Keratinocyte (primary cell): ENCODE measurements around the gene IGFALS. TPM values are rescaled to one million over a fixed set of nuclear protein-coding genes. Genes with fewer than 3 reads are reported as not detected.

Experiments
- DNase-seq: peaks from one replicate; pipeline ENCODE4 v3.0.0-alpha.2; 2011; ENCODE audit warnings: low read depth, missing footprints, low spot score
- FAIRE-seq: peaks from 2 replicates; lab custom pipeline; 2011; peaks lifted over from hg19 to GRCh38; lab: Jason Lieb, UNC
- H2AFZ ChIP-seq: 2 replicates; pipeline ENCODE4 v1.6.0; 2012; ENCODE audit warnings: low read length, control low read depth, inconsistent platforms; ENCODE audit not compliant: control insufficient read depth
- H3K27ac ChIP-seq: 2 replicates; pipeline ENCODE4 v1.5.1; 2011; ENCODE audit warnings: low read length; ENCODE audit not compliant: control insufficient read depth, insufficient read depth
- H3K27me3 ChIP-seq: 3 replicates; pipeline ENCODE4 v1.6.0; 2011; ENCODE audit warnings: low read length; ENCODE audit not compliant: control insufficient read depth, insufficient read depth; ENCODE audit errors: extremely low read depth
- H3K36me3 ChIP-seq, 2 experiments: 2 replicates in 1 of 2; 3 replicates in 1 of 2; pipeline ENCODE4 v1.5.1; 2011; ENCODE audit warnings: low read length in 2 of 2, mild to moderate bottlenecking in 1 of 2; ENCODE audit not compliant: control insufficient read depth in 2 of 2, insufficient read depth in 2 of 2; ENCODE audit errors: extremely low read depth in 1 of 2
- H3K4me1 ChIP-seq: 3 replicates; pipeline ENCODE4 v1.5.1; 2011; ENCODE audit warnings: low read length; ENCODE audit not compliant: control insufficient read depth, insufficient read depth; ENCODE audit errors: extremely low read depth
- H3K4me2 ChIP-seq: 3 replicates; pipeline ENCODE4 v1.6.0; 2011; ENCODE audit warnings: low read depth, low read length; ENCODE audit not compliant: control insufficient read depth, insufficient read depth; ENCODE audit errors: extremely low read depth
- H3K4me3 ChIP-seq, 3 experiments: fragments of 200-600 bp in 1 of 3; sonication (generic) in 1 of 3; 2 replicates in 2 of 3; 3 replicates in 1 of 3; pipeline ENCODE4 v1.5.1; 2011 to 2016; ENCODE audit warnings: low read length in 3 of 3, mild to moderate bottlenecking in 3 of 3, control low read depth in 2 of 3, inconsistent platforms in 1 of 3, low read depth in 1 of 3, mixed read lengths in 1 of 3, mixed run types in 1 of 3, moderate library complexity in 1 of 3; ENCODE audit not compliant: control insufficient read depth in 2 of 3, insufficient read depth in 2 of 3; ENCODE audit errors: extremely low read depth in 1 of 3
- H3K79me2 ChIP-seq: 2 replicates; pipeline ENCODE4 v1.6.0; 2012; ENCODE audit warnings: low read length; ENCODE audit not compliant: control insufficient read depth, insufficient read depth
- H3K9ac ChIP-seq: 3 replicates; pipeline ENCODE4 v1.6.0; 2011; ENCODE audit warnings: low read length; ENCODE audit not compliant: control insufficient read depth, insufficient read depth; ENCODE audit errors: extremely low read depth
- H3K9me1 ChIP-seq: 3 replicates; pipeline ENCODE4 v1.6.0; 2011; ENCODE audit warnings: low read length; ENCODE audit not compliant: control insufficient read depth, insufficient read depth; ENCODE audit errors: extremely low read depth
- H3K9me3 ChIP-seq: 2 replicates; pipeline ENCODE4 v1.5.1; 2012; ENCODE audit warnings: low read depth, low read length; ENCODE audit not compliant: control insufficient read depth
- H4K20me1 ChIP-seq: 3 replicates; pipeline ENCODE4 v1.6.0; 2011; ENCODE audit warnings: low read length; ENCODE audit not compliant: control insufficient read depth, insufficient read depth; ENCODE audit errors: extremely low read depth
- CTCF ChIP-seq, 3 experiments: IDR thresholded peaks in 1 of 3; conservative IDR thresholded peaks in 1 of 3; optimal IDR thresholded peaks in 1 of 3; 2 replicates in 2 of 3; 3 replicates in 1 of 3; pipeline versions ENCODE3 to v1.5.1; 2011; ENCODE audit warnings: low read length in 3 of 3, mild to moderate bottlenecking in 3 of 3, moderate library complexity in 2 of 3, control low read depth in 1 of 3, inconsistent platforms in 1 of 3; ENCODE audit not compliant: insufficient read depth in 2 of 3; ENCODE audit errors: extremely low read depth in 1 of 3
- EZH2 ChIP-seq: IDR thresholded peaks from one replicate; pipeline ENCODE4 v1.6.1; 2012; ENCODE audit warnings: inconsistent platforms, mild to moderate bottlenecking, low read length, moderate library complexity
- dilution Hi-C: fragments of 300-500 bp; cut with MboI; formaldehyde crosslinking; loops from one replicate; pipeline ENCODE4 v1.7.0; 2020; ENCODE audit warnings: low sequenced_read_pairs; ENCODE audit not compliant: extremely low pct_ligation_motif_present
- polyA plus RNA-seq, 5 experiments: library from polyadenylated mRNA; depleted of rRNA in 3 of 5; stranded (reverse) in 3 of 5; stranded (forward) in 1 of 5; unstranded in 1 of 5; fragments of >200 nt; gene quantifications; 1 replicate in 1 of 5; 2 replicates in 3 of 5; 3 replicates in 1 of 5; pipeline versions ENCODE4 v1.2.1 to v1.2.3, GENCODE V29; 2011 to 2012; ENCODE audit warnings: missing spikeins in 2 of 5, low read depth in 1 of 5, low replicate concordance in 1 of 5

Gene IGFALS
- polyA plus RNA-seq, 1 donor (not counting 4 experiments of a cell fraction or from before 2014, with no cell fraction given) = not detected

GRCh38 chr16:1744338-1744840, 49.1 kb downstream of the IGFALS start:
- no peak for FAIRE-seq

GRCh38 chr16:1743376-1744337, 49.8 kb downstream of the IGFALS start:
- peaks cover 2% of the 10 kb centered on the region for H3K79me2 ChIP-seq
- H3K9me1 ChIP-seq = no peaks in the 10 kb centered on the region
- DNase-seq (no peak), FAIRE-seq (no peak)
- no peaks in the 10 kb centered on the region for H3K27me3 ChIP-seq
- TF ChIP-seq EZH2 (no peak), CTCF (optimal IDR thresholded peaks at IDR 0.05 in 1 of 3, IDR thresholded peaks at IDR 0.05 in 1 of 3, conservative IDR thresholded peaks at IDR 0.05 in 1 of 3; ENCODE audit: extremely low read depth in 1 of 3, insufficient read depth in 2 of 3, low read length in 3 of 3) (no peak)
- dilution Hi-C loops = no loop called here
- peaks cover 8% of the 10 kb centered on the region for H3K9me3 ChIP-seq
- no peak overlapping the region for H3K4me3 ChIP-seq
- H3K27ac ChIP-seq = no peak overlapping the region
- H4K20me1 ChIP-seq = peaks cover 2% of the 10 kb centered on the region
- no peak overlapping the region for H3K4me2 ChIP-seq
- H3K36me3 ChIP-seq = peaks cover 12 to 24% of the 10 kb centered on the region in 2 experiments
- H2AFZ ChIP-seq = no peak overlapping the region
- H3K4me1 ChIP-seq = peaks cover 4% of the 10 kb centered on the region
- no peak overlapping the region for H3K9ac ChIP-seq

More at GRCh38 chr16:1744338-1744840, 49.1 kb downstream of the IGFALS start:
- H3K79me2 ChIP-seq = peaks cover 2% of the 10 kb centered on the region
- DNase-seq = no peak
- H3K4me3 ChIP-seq = no peak overlapping the region
- dilution Hi-C loops = no loop called here
- H3K9ac ChIP-seq = no peak overlapping the region
- peaks cover 4% of the 10 kb centered on the region for H3K4me1 ChIP-seq
- H3K9me1 ChIP-seq = no peaks in the 10 kb centered on the region
- H3K27me3 ChIP-seq = no peaks in the 10 kb centered on the region
- no peak for TF ChIP-seq EZH2
- no peak for TF ChIP-seq CTCF (optimal IDR thresholded peaks at IDR 0.05 in 1 of 3, IDR thresholded peaks at IDR 0.05 in 1 of 3, conservative IDR thresholded peaks at IDR 0.05 in 1 of 3; ENCODE audit: extremely low read depth in 1 of 3, insufficient read depth in 2 of 3, low read length in 3 of 3)
- H3K27ac ChIP-seq = no peak overlapping the region
- H3K9me3 ChIP-seq = peaks cover 4% of the 10 kb centered on the region
- H2AFZ ChIP-seq = no peak overlapping the region
- no peak overlapping the region for H3K4me2 ChIP-seq
- peaks cover 2% of the 10 kb centered on the region for H4K20me1 ChIP-seq
- peaks cover 19 to 27% of the 10 kb centered on the region in 2 experiments for H3K36me3 ChIP-seq
